DOHH2 (cell line): ENCODE results near the gene NR1H4.

ENCODE experiments used
- EZH2phosphoT487 ChIP-seq: fragments of 200-600 bp; sonication (generic); IDR thresholded peaks from 2 replicates; pipeline ENCODE4 v1.6.1; 2017; ENCODE audit warnings: borderline replicate concordance, mild to moderate bottlenecking, antibody characterized with exemption, low read length, moderate library complexity, mixed read lengths
- TF ChIP-seq, protein P1 (sequence below): fragments of 200-600 bp; sonication (generic); IDR thresholded peaks from one replicate; pipeline ENCODE4 v1.5.1; 2014; ENCODE audit warnings: antibody characterized with exemption, mild to moderate bottlenecking, low read depth, low read length; ENCODE audit not compliant: poor library complexity, severe bottlenecking

DNA sequence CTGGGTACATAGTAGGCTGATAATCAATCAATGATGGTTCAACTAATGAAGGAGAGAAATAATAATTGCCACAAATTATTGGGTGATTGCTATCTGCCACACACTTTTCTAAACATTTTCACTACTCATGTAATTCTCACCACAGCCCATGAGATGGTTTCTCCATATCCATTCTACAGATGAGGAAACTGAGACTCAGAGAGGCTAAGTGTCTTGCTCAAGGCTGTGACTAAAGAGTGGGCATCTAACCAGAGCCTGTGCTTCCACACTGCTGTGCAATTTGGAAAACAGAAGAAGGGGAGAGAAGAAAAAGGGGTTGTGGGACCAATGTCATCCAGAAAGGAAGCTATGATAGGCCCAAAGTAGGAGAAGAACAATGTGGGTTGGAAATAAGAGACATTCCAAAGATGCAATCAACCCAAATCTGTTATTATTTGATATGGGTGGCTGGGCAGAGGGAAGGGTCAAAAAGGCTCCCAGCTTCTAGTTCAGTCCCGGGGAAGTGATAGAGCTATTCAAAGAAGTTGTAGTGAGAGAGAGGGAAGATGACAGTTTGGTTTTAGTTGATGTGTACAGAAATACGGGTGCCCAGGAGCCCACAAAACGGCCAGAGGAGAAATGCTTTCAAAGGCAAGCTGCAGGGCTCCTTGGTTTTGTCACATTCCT is 483 bp upstream of the NR1H4 start:
- TF ChIP-seq, protein P1, sequence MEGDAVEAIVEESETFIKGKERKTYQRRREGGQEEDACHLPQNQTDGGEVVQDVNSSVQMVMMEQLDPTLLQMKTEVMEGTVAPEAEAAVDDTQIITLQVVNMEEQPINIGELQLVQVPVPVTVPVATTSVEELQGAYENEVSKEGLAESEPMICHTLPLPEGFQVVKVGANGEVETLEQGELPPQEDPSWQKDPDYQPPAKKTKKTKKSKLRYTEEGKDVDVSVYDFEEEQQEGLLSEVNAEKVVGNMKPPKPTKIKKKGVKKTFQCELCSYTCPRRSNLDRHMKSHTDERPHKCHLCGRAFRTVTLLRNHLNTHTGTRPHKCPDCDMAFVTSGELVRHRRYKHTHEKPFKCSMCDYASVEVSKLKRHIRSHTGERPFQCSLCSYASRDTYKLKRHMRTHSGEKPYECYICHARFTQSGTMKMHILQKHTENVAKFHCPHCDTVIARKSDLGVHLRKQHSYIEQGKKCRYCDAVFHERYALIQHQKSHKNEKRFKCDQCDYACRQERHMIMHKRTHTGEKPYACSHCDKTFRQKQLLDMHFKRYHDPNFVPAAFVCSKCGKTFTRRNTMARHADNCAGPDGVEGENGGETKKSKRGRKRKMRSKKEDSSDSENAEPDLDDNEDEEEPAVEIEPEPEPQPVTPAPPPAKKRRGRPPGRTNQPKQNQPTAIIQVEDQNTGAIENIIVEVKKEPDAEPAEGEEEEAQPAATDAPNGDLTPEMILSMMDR = no peak
- TF ChIP-seq EZH2phosphoT487 = no peak
